Motor neuron (in vitro differentiated cells): ENCODE data around the gene UQCC2. TPM values are rescaled to one million over a fixed set of nuclear protein-coding genes. Genes with fewer than 3 reads are reported as not detected.

ENCODE experiments used
- ATAC-seq, 8 experiments: fragments of 200-7000 bp; cut with Tn5 transposase; replicated peaks in 6 of 8; 2 replicates each; pipeline ENCODE4 v1.8.0; 2021; ENCODE audit warnings: mild to moderate bottlenecking in 8 of 8, moderate library complexity in 8 of 8
- H3K27ac ChIP-seq, 2 donors: fragments of 250-450 bp; sonication (Bioruptor Pico); 2 replicates each; pipeline ENCODE4 v1.9.0; 2021; ENCODE audit warnings: antibody characterized with exemption in 2 of 2, mild to moderate bottlenecking in 2 of 2, moderate library complexity in 1 of 2
- H3K4me1 ChIP-seq, 2 donors: fragments of 250-450 bp; sonication (Bioruptor Pico); replicated peaks in 1 of 2; 2 replicates each; pipeline ENCODE4 v1.6.1; 2021; ENCODE audit warnings: antibody characterized with exemption in 2 of 2, mild to moderate bottlenecking in 2 of 2, moderate library complexity in 1 of 2
- H3K4me3 ChIP-seq, 5 donors: fragments of 250-450 bp; sonication (Bioruptor Pico); 2 replicates each; pipeline ENCODE4 v1.9.0; 2021; ENCODE audit warnings: antibody characterized with exemption in 5 of 5, mild to moderate bottlenecking in 5 of 5, moderate library complexity in 4 of 5
- WGBS, 10 experiments: fragments of 450-650 bp; shearing (Covaris generic); methylation state at CpG; one replicate each; pipeline ENCODE4 v1.0.0; 2022; 5-methylcytosine and 5-hydroxymethylcytosine counted together
- in situ Hi-C, 9 experiments: fragments of 400-800 bp; cut with MboI; loops; one replicate each; pipeline ENCODE4 v1.15.0; 2021; ENCODE audit warnings: low sequenced_read_pairs in 9 of 9, low pct_unique_long_range_greater_than_20kb in 2 of 9; ENCODE audit not compliant: unreplicated experiment in 9 of 9
- total RNA-seq, 8 experiments: library from RNA; unstranded; fragments of 300-600 nt; gene quantifications; 2 replicates each; pipeline versions ENCODE4 v1.2.3 to v1.2.4, GENCODE V29; 2022

The UQCC2 gene
- total RNA-seq, 8 experiments from 2014 or later, result 53.4 to 130 (median 71.2) TPM

GRCh38 chr6:33658982-33659689 lies 52.4 kb downstream of the UQCC2 start:
- WGBS, 10 experiments, result 77 to 80% methylated on average over 2 to 8 of the region's 16 CpGs; no CpG with 5 or more reads in 8 of the 10 experiments
- H3K27ac ChIP-seq, result no peak overlapping the region
- no peak overlapping the region for H3K4me3 ChIP-seq
- H3K4me1 ChIP-seq, result peaks cover 0 to 9% of the 10 kb centered on the region in 2 donors
- no peak for ATAC-seq
- in situ Hi-C loops, result no loop called here

GRCh38 chr6:33656844-33657243 lies 54.7 kb downstream of the UQCC2 start:
- WGBS, 10 experiments, result 60 to 100% (median 100%) methylated on average over 1 to 3 of the region's 5 CpGs; no CpG with 5 or more reads in 5 of the 10 experiments
- ATAC-seq, result peak in 4 of 8 experiments; percentile 22 to 45 (median 32)
- Histone ChIP-seq H3K4me3 (no peak overlapping the region), H3K27ac (no peak overlapping the region), H3K4me1 (peaks cover 0 to 9% of the 10 kb centered on the region in 2 donors)
- in situ Hi-C loops, result no loop called here

GRCh38 chr6:33654831-33655554 lies 56.5 kb downstream of the UQCC2 start:
- Histone ChIP-seq H3K4me3 (no peak overlapping the region), H3K4me1 (peaks cover 0 to 3% of the 10 kb centered on the region in 2 donors), H3K27ac (no peak overlapping the region)
- in situ Hi-C loops, result no loop called here
- peak in 4 of 8 experiments; percentile 15 to 68 (median 40) for ATAC-seq
- WGBS, 10 experiments, result 55 to 100% (median 83%) methylated on average over 1 to 3 of the region's 5 CpGs; no CpG with 5 or more reads in 7 of the 10 experiments

- no peak overlapping the region for H3K27ac ChIP-seq
- H3K4me3 ChIP-seq, result no peak overlapping the region
- ATAC-seq, result no peak
- in situ Hi-C loops, result no loop called here
- 90 to 100% (median 100%) methylated on average over 1 to 5 of the region's 5 CpGs; no CpG with 5 or more reads in 2 of the 10 experiments for WGBS, 10 experiments
- peaks cover 3 to 9% of the 10 kb centered on the region in 2 donors for H3K4me1 ChIP-seq
Observed at GRCh38 chr6:33652002-33652401, 59.5 kb downstream of the UQCC2 start.

GRCh38 chr6:33651403-33651802 lies 60.1 kb downstream of the UQCC2 start:
- ATAC-seq, result no peak
- Histone ChIP-seq H3K27ac (no peak overlapping the region), H3K4me3 (no peak overlapping the region), H3K4me1 (peaks cover 0 to 9% of the 10 kb centered on the region in 2 donors)
- 58 to 100% (median 73%) methylated on average over 1 to 4 of the region's 4 CpGs; no CpG with 5 or more reads in 1 of the 10 experiments for WGBS, 10 experiments
- in situ Hi-C loops, result no loop called here

Other genes starting within 250 kb of the UQCC2 start
- 10 to 100 TPM in 5 of 8 experiments, 1 to 10 TPM in 3; 6.6 to 24.8 (median 11.1) TPM for gene BAK1, start 131.4 kb downstream of the UQCC2 start, total RNA-seq
- gene ITPR3, start 90.4 kb downstream of the UQCC2 start, total RNA-seq, result 10 to 100 TPM in 3 of 8 experiments, 1 to 10 TPM in 1, under 1 TPM in 4; 0.11 to 36.3 (median 0.96) TPM
- 1 to 10 TPM in 2 of 8 experiments, under 1 TPM in 6; 0.11 to 3.7 (median 0.63) TPM for gene IP6K3, start 35.2 kb upstream of the UQCC2 start, total RNA-seq
- 10 to 100 TPM; 31.1 to 59.4 (median 51.3) TPM for gene LEMD2, start 77.4 kb upstream of the UQCC2 start, total RNA-seq
- gene MLN, start 92.3 kb upstream of the UQCC2 start, total RNA-seq, result under 1 TPM in 2 of 8 experiments, not detected in 6; 0.38 to 0.96 TPM